NCI-H446 treated with DMSO at 0.1 percent for 48 hours (cell line): Measurements from ENCODE around the gene KAZN.

Experiments
- DNase-seq: peaks from one replicate; lab custom pipeline; 2025; lab: John Stamatoyannopoulos, UW

Gene KAZN

GRCh38 chr1:14887044-14887566 is 288.6 kb downstream of the KAZN start:
- no peak for DNase-seq

GRCh38 chr1:14887764-14888350 is 289.4 kb downstream of the KAZN start:
- no peak for DNase-seq

- DNase-seq = no peak
Observed at GRCh38 chr1:14888374-14888773, 289.9 kb downstream of the KAZN start.

- DNase-seq = no peak
Observed at GRCh38 chr1:14889825-14890440, 291.4 kb downstream of the KAZN start.

- DNase-seq = no peak
Observed at GRCh38 chr1:14891991-14892390, 293.5 kb downstream of the KAZN start.

- peak; percentile 67 for DNase-seq
Observed at GRCh38 chr1:14894811-14895560, 296.5 kb downstream of the KAZN start.

- DNase-seq = no peak
Observed at GRCh38 chr1:14895727-14896126, 297.2 kb downstream of the KAZN start.

- DNase-seq = peak; percentile 13
Observed at GRCh38 chr1:14896381-14897079, 298.0 kb downstream of the KAZN start.

- no peak for DNase-seq
Observed at GRCh38 chr1:14897080-14897449, 298.6 kb downstream of the KAZN start.

GRCh38 chr1:14897547-14897946 is 299.1 kb downstream of the KAZN start:
- DNase-seq = no peak

- DNase-seq = no peak
Observed at GRCh38 chr1:14897997-14898645, 299.6 kb downstream of the KAZN start.

- no peak for DNase-seq
Observed at GRCh38 chr1:14899686-14900085, 301.2 kb downstream of the KAZN start.

GRCh38 chr1:14901371-14901954 is 303.0 kb downstream of the KAZN start:
- DNase-seq = no peak

GRCh38 chr1:14903922-14904321 is 305.4 kb downstream of the KAZN start:
- DNase-seq = no peak

GRCh38 chr1:14906665-14907064 is 308.2 kb downstream of the KAZN start:
- no peak for DNase-seq

- no peak for DNase-seq
Observed at GRCh38 chr1:14907416-14907815, 308.9 kb downstream of the KAZN start.

- no peak for DNase-seq
Observed at GRCh38 chr1:14909273-14909672, 310.8 kb downstream of the KAZN start.

- DNase-seq = no peak
Observed at GRCh38 chr1:14909920-14910460, 311.5 kb downstream of the KAZN start.

GRCh38 chr1:14910984-14911721 is 312.7 kb downstream of the KAZN start:
- DNase-seq = no peak

- no peak for DNase-seq
Observed at GRCh38 chr1:14912839-14913481, 314.5 kb downstream of the KAZN start.
